Measurements from ENCODE around the gene CCDC50. TPM values are rescaled to one million over a fixed set of nuclear protein-coding genes. Genes with fewer than 3 reads are reported as not detected.

CCDC50 gene
- total RNA-seq, 1 experiment from 2014 or later: 77.2 TPM

DNA sequence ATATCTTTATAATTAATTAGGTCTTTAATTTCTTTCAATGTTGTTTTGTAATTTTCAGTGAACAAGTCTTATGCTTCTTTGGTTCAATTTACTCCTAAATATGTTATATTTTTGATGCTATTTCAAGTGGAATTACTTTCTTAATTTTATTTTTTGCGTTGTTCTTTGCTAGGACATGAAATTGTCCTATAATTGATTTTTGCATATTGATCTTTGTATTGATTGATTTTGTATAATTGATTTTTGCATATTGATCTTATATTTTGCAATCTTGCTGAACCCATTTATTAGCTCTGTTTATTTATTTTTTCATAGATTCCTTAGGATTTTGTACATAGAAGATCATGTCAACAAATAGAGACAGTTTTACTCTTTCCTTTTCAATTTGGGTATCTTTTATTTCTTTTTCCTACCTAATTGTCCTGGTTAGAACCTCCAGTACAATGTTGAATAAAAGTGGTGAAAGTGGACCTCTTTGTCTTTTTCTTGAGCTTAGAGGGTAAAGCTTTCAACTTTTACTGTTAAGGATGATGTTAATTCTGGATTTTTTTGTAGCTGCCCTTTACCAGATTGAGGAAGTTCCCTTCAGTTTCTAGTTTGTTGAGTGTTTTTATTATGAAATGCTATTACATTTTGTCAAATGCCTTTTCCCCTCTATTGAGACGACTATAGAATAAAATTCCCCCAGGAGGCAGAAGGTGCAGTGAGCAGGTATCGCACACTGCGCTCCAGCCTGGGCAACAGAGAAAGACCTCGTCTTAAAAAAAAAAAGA, 36.8 kb upstream of the CCDC50 start:
- no TSS peak for BruUV-seq (replicated peaks)
- no peaks in the 10 kb centered on the region for H3K9me3 ChIP-seq (ENCODE audit: low read depth, low read length, poor library complexity, severe bottlenecking)
- POLR2A ChIA-PET (ENCODE audit: low non-redundant PET): no interaction called here
- H3K27ac ChIP-seq (ENCODE audit: low read depth, low read length, poor library complexity, severe bottlenecking): no peak overlapping the region
- CTCF ChIA-PET: no interaction called here
- H3K36me3 ChIP-seq (ENCODE audit: insufficient read depth, low read length, poor library complexity, severe bottlenecking): no peaks in the 10 kb centered on the region
- intact Hi-C loops (cut with micrococcal nuclease; ENCODE audit: unreplicated experiment): no loop called here
- no peaks in the 10 kb centered on the region for H3K27me3 ChIP-seq (replicated peaks; ENCODE audit: insufficient read depth, low read depth, low read length, poor library complexity)
- H3K4me1 ChIP-seq (ENCODE audit: insufficient read depth, low read length, poor library complexity, severe bottlenecking): peaks cover 4% of the 10 kb centered on the region
- H3K4me3 ChIP-seq (ENCODE audit: low read depth, low read length, poor library complexity, severe bottlenecking): no peak overlapping the region
- no peak for TF ChIP-seq EZH2 (IDR thresholded peaks at IDR 0.05; ENCODE audit: borderline replicate concordance, low read depth, low read length, poor library complexity, severe bottlenecking)
- TF ChIP-seq, protein P1, sequence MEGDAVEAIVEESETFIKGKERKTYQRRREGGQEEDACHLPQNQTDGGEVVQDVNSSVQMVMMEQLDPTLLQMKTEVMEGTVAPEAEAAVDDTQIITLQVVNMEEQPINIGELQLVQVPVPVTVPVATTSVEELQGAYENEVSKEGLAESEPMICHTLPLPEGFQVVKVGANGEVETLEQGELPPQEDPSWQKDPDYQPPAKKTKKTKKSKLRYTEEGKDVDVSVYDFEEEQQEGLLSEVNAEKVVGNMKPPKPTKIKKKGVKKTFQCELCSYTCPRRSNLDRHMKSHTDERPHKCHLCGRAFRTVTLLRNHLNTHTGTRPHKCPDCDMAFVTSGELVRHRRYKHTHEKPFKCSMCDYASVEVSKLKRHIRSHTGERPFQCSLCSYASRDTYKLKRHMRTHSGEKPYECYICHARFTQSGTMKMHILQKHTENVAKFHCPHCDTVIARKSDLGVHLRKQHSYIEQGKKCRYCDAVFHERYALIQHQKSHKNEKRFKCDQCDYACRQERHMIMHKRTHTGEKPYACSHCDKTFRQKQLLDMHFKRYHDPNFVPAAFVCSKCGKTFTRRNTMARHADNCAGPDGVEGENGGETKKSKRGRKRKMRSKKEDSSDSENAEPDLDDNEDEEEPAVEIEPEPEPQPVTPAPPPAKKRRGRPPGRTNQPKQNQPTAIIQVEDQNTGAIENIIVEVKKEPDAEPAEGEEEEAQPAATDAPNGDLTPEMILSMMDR (conservative IDR thresholded peaks at IDR 0.05; ENCODE audit: low read depth, low read length): no peak
- DNase-seq (ENCODE audit: low spot score): no peak

DNA sequence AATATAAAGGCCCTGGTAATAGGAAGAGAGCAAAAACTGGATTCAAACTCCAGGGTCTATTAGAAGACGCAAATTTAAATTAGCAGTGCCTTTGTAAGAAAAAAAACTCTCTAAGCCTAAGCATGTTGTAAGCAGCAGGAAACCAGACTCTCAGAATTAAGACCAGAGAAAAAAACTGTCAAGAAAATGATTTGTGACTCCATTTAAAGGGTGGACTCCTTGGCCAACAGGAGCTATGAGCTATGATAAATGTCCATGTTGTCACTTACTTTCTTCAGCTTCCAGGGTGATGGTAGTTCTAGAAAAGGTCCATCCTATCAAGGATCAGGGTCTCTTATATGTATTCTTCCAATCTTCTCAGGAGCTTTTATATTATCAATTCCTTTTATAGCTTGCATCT, 34.9 kb upstream of the CCDC50 start:
- no peak overlapping the region for H3K27ac ChIP-seq (ENCODE audit: low read depth, low read length, poor library complexity, severe bottlenecking)
- ChIA-PET POLR2A (ENCODE audit: low non-redundant PET) (no interaction called here), CTCF (no interaction called here)
- no peaks in the 10 kb centered on the region for H3K27me3 ChIP-seq (replicated peaks; ENCODE audit: insufficient read depth, low read depth, low read length, poor library complexity)
- TF ChIP-seq, protein P1 (conservative IDR thresholded peaks at IDR 0.05; ENCODE audit: low read depth, low read length): no peak
- no peak for TF ChIP-seq EZH2 (IDR thresholded peaks at IDR 0.05; ENCODE audit: borderline replicate concordance, low read depth, low read length, poor library complexity, severe bottlenecking)
- H3K4me3 ChIP-seq (ENCODE audit: low read depth, low read length, poor library complexity, severe bottlenecking): no peak overlapping the region
- no peaks in the 10 kb centered on the region for H3K9me3 ChIP-seq (ENCODE audit: low read depth, low read length, poor library complexity, severe bottlenecking)
- intact Hi-C loops (cut with micrococcal nuclease; ENCODE audit: unreplicated experiment): no loop called here
- no peaks in the 10 kb centered on the region for H3K36me3 ChIP-seq (ENCODE audit: insufficient read depth, low read length, poor library complexity, severe bottlenecking)
- no TSS peak for BruUV-seq (replicated peaks)
- peaks cover 4% of the 10 kb centered on the region for H3K4me1 ChIP-seq (ENCODE audit: insufficient read depth, low read length, poor library complexity, severe bottlenecking)
- DNase-seq (ENCODE audit: low spot score): no peak

DNA sequence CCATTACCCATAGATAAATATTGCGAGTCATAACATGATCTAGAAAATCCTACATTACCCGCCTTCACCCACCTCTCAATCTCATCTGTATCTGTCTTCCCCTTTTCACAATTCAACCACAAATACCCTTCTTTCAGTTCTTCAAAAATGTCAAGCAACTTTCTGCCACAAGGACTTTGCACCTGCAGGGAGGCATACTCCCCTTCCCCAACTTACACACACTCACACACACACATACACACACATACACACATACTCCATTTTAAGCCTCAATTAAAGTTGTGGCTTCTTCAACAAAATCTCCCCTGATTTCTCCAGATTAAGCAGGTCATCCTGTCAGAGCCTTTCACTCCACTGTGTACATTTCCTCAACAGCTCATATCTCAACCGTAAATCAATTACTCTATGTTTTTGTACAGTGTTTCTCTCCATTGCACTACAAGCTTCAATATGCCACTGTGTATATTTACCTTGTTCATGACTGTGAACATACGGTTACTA, 33.1 kb upstream of the CCDC50 start:
- Histone ChIP-seq H3K9me3 (ENCODE audit: low read depth, low read length, poor library complexity, severe bottlenecking) (no peaks in the 10 kb centered on the region), H3K4me1 (ENCODE audit: insufficient read depth, low read length, poor library complexity, severe bottlenecking) (no peaks in the 10 kb centered on the region), H3K27ac (ENCODE audit: low read depth, low read length, poor library complexity, severe bottlenecking) (no peak overlapping the region), H3K4me3 (ENCODE audit: low read depth, low read length, poor library complexity, severe bottlenecking) (no peak overlapping the region), H3K27me3 (replicated peaks; ENCODE audit: insufficient read depth, low read depth, low read length, poor library complexity) (no peaks in the 10 kb centered on the region), H3K36me3 (ENCODE audit: insufficient read depth, low read length, poor library complexity, severe bottlenecking) (no peaks in the 10 kb centered on the region)
- BruUV-seq (replicated peaks): no TSS peak
- CTCF ChIA-PET: no interaction called here
- intact Hi-C loops (cut with micrococcal nuclease; ENCODE audit: unreplicated experiment): no loop called here
- POLR2A ChIA-PET (ENCODE audit: low non-redundant PET): interaction anchor here (0.6 kb wide), 1 partner anchor 9 kb away, joined by 3 read pairs; no protein-coding TSS in a partner anchor
- TF ChIP-seq, protein P1 (conservative IDR thresholded peaks at IDR 0.05; ENCODE audit: low read depth, low read length): no peak
- no peak for TF ChIP-seq EZH2 (IDR thresholded peaks at IDR 0.05; ENCODE audit: borderline replicate concordance, low read depth, low read length, poor library complexity, severe bottlenecking)
- no peak for DNase-seq (ENCODE audit: low spot score)
